Inferior parietal cortex (tissue), 1 donor: ENCODE measurements around the gene SCARB1.
"Not testable (repeated sequence)": the region's sequence is repeated elsewhere in the genome, so short reads cannot be mapped to it uniquely, and the experiment has no call there.

Source experiments
- DNase-seq: peaks from one replicate; pipeline ENCODE4 v3.0.0-alpha.2; 2016; ENCODE audit errors: extremely low spot score

The SCARB1 gene, protein sequence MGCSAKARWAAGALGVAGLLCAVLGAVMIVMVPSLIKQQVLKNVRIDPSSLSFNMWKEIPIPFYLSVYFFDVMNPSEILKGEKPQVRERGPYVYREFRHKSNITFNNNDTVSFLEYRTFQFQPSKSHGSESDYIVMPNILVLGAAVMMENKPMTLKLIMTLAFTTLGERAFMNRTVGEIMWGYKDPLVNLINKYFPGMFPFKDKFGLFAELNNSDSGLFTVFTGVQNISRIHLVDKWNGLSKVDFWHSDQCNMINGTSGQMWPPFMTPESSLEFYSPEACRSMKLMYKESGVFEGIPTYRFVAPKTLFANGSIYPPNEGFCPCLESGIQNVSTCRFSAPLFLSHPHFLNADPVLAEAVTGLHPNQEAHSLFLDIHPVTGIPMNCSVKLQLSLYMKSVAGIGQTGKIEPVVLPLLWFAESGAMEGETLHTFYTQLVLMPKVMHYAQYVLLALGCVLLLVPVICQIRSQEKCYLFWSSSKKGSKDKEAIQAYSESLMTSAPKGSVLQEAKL

DNA sequence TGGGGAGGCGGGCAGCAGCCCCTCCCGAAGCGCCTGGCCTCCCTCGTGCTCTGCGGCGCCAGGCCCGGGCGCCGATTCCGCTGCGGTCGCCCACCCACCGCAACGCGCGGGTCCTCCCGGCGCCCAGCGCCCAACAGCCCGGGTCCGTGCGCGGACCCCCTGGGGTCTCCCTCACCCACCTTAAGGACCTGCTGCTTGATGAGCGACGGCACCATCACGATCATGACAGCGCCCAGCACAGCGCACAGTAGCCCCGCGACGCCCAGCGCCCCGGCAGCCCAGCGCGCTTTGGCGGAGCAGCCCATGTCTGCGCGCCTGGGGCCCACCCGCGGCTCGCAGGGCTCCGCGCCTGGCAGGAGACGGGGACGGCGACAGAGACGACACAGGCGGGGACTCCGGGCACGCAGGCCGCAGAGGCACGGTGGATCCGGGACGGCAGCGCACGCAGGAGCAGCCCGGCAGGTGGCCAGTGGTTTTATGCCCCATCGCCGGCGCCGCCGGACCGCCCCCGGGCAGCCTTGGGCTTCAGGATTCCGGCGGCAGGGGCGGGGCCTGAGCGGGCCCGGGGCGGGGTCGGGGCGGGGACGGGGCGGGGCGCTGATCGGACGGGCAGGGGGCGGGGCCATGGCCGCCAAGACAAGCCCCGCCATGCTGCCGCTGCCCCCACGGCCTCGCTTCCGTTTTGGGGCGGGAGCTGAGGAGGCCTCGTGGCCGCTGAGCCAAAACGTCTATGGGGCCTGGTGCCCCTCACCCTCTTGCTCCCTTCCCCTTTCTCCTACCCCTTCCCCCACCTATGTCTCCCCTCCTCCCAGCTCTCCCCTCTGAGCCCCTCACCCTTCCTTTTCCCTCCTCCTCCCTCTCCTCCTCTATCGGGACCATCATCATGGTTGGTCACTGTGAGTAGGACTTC, at the start of gene SCARB1:
Gene SCARB1, minus strand, starts transcription at position 449 of the 910 bp plus-strand sequence. Its CDS starts 144 bp downstream, at position 305.
- peak; percentile 69 for DNase-seq

DNA sequence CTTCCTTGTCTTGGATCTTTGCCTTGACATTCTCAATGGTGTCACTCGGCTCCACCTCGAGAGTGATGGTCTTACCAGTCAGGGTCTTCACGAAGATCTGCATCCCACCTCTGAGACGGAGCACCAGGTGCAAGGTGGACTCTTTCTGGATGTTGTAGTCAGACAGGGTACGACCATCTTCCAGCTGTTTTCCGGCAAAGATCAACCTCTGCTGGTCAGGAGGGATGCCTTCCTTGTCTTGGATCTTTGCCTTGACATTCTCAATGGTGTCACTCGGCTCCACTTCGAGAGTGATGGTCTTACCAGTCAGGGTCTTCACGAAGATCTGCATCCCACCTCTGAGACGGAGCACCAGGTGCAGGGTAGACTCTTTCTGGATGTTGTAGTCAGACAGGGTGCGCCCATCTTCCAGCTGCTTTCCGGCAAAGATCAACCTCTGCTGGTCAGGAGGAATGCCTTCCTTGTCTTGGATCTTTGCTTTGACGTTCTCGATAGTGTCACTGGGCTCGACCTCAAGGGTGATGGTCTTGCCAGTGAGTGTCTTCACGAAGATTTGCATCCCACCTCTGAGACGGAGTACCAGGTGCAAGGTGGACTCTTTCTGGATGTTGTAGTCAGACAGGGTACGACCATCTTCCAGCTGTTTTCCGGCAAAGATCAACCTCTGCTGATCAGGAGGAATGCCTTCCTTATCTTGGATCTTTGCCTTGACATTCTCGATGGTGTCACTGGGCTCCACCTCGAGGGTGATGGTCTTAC, 49.0 kb upstream of the SCARB1 start:
- not testable (repeated sequence) for DNase-seq

DNA sequence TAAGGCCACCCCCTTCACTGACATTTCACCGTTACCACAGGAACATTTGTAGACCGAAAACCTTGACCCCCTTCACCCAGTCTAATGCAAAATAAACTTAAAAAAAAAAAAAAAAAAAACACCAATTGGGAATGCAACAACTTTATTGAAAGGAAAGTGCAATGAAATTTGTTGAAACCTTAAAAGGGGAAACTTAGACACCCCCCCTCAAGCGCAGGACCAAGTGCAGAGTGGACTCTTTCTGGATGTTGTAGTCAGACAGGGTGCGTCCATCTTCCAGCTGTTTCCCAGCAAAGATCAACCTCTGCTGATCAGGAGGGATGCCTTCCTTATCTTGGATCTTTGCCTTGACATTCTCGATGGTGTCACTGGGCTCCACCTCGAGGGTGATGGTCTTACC, 47.9 kb upstream of the SCARB1 start:
- DNase-seq, result not testable (repeated sequence)

DNA sequence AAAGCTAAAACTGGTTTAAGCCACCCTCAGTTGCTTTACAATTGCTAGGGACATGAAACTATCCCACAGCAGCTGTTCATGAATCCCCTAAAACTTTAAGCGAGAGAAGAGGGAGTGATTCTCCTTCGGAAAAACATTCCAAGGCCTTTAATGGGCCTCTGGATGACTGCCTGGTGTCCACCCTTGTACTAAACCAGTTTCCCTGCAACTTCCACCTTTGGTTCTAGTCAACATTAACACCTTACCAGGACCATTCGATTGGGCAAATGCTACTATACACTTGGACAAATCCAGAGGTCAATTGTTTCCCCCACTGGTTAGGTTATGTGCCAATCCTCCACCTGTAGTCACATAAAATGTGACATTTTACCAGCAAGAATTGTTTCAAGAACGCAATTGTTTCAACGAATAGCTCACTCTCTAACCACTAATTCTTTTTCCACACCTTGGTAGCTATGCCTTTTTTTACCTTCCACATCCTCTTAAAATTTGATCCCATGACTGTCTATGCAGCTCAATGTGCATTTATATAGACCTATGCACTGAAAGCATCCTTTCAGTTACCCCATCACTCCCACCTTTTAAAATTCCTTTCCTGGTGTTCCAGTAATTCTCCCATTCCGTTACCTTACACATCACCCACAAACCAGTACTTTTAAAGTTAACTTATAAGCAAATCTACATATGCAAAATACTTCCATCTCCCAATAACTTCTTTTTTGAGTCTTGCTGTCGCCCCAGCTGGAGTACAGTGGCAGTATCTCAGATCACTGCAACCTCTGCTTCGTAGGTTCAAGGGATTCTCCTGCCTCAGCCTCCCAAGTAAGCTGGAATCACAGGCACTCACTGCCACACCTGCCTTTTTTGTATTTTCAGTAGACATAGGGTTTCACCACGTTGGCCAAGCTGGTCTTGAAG, 47.2 kb upstream of the SCARB1 start:
- no peak for DNase-seq

DNA sequence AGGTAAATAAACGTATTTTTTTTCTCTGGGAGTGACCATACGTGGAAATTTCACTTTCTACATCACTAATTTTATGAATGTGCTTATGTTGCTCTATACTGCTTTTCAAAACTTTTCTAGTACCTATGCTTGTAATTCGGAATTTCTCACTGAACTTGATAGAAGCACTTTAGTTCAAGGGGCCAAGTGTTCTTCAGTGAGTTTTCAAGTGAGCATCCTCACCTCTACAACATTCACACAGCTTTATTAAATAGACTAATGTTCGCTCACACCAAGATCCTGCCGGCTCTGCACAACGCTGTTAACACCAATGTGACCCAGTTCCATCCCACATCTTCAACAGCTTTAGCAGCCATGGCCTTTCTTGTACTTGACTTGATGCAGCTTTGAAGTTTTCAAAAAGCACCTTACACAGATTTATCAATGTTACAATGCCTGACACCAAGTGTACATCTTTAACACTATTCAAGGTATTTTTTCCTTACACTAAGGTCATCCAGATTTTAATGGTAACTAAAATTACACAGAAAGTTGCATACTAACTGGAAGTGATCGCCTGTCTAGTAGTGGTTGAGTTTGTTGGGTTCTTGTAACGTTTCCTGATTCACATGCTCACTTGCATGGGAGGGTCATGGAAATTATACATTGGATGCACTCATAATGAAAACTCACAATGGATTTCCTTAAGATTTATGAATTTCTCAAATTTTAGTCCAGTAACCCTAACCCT, 46.3 kb upstream of the SCARB1 start:
- no peak for DNase-seq

DNA sequence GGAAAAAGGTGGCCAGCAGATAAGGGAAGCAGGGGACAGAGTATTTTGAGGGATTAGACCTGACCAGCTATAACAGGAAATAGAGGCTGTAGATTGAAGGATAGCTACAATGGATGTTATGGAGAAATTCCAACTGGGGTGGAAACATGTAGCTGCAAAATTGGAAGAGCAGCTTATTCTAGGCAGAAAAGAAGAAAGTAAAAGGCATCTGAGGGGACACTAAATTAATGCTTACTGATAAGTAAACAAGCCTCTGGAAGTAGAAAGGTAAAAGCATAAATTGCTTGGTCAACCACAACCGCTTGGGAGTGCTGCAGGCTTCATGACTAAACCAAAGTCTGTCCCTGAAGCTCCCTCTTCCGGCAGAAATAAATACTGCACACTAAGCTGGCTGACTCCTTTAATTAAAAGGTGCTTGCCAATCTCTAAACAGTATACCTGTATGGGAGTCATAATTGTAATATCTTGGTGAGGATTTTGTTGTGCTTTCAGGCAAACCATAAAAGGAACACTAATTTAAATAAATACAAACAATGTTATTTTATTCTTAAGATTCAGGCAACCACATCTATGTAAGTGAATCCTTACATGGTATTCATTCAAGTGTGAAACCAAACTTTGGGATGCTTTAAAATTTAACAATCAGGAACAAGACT, 43.1 kb upstream of the SCARB1 start:
- DNase-seq, result peak; percentile 99

DNA sequence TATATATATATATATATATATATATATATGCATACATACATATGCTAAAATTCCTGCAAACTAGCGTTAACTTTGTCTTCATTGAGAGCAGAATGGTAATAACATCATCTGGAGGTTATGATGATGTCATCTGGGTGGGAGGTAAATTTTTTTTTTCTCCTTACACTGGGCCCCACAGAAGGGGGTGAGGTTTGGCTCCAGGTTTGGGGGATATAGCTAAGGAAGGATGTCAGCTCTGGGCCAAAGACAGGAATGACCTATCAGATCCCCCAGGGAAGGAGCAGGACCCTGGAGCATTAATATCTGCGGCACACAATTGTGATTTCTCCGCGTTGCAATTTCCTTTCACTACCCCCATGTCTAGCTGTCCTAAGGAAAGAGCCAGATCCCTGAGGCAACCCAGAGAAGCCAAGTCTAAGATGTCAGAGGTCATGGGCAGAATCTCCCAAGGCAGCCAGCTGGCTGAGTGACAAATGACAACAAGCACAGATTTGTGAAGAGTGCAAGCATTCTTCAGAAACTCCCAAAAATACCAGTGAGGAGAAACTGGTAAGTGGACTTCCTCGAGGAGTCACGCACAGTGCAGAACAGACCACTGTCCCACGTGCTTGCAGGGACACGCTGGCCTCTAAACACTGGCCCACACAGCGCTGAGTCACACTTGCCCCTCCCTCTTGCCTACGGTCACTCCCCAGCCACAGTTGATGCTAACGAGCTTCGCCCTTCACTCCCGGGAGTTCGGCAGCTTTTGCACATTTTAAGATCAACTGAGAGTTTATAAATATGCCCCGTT, 40.8 kb upstream of the SCARB1 start:
- DNase-seq, result peak; percentile 79

DNA sequence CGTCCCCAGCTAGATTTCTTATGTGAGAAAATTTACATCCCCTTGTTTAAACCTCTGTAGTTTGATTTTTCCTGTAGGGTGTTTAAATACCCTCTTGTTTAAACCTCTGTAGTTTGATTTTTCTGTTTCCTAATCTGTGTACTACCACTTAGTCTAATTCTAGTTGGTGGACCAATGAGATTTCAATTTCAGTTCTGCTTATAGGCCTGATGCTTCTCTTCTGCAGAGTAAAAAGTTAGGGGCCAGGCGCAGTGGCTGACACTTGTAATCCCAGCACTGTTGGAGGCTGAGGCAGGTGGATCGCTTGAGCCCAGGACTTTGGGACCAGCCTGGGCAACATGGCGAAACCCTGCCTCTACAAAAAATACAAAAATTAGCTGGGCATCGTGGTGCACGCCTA, 39.3 kb upstream of the SCARB1 start:
- no peak for DNase-seq

DNA sequence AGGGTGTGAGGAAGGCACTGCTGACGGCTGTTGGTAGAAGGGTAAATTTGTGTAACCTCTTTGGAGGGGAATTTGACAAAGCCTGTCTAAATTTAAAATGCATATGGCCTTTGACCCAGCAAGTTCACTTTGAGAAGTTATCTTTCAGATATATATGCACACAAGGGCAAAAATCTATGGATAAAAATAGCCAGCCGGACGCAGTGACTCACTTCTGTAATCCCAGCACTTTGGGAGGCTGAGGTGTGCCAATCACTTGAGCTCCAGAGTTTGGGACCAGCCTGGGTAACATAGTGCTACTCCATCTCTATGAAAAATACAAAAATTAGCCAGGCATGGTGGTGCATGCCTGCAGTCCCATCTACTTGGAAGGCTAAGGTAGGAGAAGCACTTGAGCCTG, 37.3 kb upstream of the SCARB1 start:
- DNase-seq, result no peak

DNA sequence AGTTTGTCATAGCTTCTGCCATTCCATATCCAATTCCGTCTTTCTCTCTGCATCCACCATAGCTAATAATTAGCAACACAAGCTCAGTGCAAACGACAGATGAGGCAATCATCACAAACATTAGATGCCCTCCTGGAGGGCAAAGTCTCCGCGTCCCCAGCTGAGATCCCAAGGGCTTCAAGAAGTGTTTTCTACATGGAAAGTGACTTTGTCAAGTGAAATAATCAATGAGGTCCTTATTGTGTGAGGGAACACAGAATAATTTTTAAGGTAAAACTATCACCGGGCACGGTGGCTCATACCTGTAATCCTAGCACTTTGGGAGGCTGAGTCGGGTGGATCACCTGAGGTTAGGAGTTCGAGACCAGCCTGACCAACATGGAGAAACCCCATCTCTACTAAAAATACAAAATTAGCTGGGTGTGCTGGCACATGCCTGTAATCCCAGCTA, 36.7 kb upstream of the SCARB1 start:
- not testable (repeated sequence) for DNase-seq

DNA sequence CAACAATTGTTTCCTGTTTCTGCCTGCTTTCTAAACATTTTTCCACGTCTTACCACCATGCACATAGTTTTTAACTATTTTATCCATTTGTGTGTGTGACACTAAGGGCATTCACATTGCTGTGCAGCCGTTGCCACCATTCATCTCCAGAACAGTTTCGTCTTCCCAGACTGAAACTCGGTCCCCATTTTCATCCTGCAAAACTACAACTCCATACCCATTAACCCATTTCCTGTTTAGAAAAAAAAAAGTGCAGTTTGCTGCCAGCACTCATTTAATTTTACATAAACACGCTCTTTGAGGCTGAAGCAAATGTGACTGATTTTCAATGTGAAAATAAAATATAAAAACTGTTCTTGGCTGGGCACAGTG, 35.2 kb upstream of the SCARB1 start:
- no peak for DNase-seq

DNA sequence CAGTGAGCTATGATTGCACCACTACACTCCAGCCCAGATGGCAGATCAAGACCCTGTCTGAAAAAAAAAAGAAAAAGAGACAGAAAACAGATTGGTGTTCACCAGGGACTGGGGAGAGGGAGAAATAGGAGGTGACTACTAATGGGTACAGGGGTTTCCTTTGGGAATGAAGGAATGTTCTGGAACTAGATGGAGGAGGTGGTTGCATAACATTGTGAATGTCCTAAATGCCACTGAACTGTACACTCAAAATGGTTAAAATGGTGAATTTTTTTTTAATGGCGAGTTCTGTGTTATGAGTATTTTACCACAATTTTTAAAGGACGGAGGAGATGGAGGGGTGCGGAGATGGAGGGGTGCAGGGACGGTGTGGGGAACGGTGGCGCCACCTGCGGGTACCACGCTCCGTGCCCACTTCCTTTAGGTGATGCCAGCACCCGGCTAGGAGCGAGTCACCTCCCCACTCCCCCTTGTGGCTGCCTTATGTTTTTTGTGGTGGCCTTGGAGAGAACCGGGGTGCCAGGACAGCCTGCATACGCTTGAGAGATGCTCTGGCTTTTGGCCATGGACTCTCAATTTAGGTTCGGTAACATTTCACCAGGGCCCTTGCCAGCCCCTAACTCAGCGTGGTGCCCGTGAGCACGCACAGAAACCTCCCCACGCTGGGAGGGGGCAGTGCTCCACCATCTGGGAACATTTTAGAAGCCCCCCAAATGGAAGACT, 34.7 kb upstream of the SCARB1 start:
- peak; percentile 49 for DNase-seq

DNA sequence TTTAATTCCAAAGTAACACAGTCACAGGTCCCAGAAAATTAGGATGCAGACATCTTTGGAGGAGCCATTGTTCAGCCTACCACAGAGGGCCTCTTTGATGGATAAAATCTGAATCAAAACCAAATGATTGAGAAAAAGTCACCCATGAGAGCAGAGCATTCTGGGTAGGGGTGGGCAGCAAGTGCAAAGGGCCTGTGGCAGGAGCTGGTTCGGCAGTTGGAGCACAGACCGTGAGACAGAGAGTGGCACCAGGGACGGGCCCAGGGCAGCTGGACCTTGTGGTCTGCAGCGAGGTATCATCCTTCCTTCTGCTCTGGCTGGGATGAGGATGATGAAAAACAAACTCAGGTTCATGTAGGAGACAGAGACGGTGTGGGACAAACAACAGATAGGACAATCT, 32.8 kb upstream of the SCARB1 start:
- no peak for DNase-seq

DNA sequence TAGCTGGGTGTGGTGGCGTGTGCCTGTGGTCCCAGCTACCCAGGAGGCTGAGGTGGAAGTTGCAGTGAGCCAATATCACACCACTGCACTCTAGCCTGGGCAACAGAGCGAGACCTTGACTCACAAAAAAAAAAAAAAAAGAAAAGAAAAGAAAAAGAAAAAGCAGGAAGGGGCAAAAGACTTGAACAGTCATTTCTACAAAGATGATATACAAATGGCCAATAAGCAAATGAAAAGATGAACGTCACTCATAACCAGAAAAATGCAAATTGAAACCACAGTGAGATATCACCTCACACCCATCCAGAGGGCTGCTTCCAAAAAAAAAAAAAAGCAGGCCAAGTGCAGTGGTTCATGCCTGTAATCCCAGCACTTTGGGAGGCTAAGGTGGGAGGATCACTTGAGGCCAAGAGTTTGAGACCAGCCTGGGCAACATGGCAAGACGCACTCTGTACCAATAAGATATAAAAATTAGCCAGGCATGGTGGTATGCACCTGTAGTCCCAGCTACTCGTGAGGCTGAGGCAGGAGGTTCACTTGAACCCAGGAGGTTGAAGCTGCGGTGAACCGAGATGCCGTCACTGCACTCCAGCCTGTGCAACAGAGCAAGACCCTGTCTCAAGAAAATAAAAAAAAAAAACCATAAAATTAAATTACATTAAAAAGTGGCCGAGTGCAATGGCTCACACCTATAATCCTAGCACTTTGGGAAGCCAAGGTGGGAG, 30.3 kb upstream of the SCARB1 start:
- no peak for DNase-seq

DNA sequence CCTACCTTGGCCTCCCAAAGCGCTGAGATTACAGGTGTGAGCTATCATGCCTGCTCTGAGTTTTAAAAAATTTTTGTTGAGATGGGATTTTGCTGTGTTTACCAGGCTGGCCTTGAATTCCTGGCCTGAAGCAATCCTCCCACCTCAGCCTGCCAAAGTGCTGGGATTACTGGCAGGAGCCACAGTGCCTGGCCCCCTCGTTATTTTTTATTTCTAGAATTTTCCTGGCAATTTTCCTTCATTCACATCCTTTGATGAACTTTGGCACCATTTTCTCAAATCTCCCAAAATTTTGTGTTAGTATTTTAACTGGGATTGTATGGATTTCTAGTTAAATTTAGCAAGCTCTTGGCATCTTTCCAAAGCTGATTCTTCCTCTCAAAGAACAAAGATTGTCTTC, 24.6 kb upstream of the SCARB1 start:
- no peak for DNase-seq

DNA sequence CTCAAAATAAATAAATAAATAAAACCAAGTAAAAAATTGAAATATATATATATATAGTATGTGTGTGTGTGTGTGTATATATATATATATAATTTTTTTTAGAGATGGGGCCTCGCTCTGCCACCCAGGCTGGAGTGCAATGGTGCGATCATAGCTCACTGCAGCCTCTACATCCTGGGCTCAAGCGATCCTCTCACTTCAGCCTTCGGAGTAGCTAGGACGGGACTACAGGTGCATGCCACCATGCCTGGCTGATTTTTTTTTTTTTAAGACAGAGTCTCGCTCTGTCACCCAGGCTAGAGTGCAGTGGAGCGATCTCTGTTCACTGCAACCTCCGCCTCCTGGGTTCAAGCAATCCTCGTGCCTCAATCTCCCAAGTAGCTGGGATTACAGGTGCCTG, 24.1 kb upstream of the SCARB1 start:
- DNase-seq, result not testable (repeated sequence)
